ENCODE measurements around the gene CGB1. TPM values are rescaled to one million over a fixed set of nuclear protein-coding genes. Genes with fewer than 3 reads are reported as not detected.

The CGB1 gene
- total RNA-seq, 2 experiments from 2014 or later: not detected

DNA sequence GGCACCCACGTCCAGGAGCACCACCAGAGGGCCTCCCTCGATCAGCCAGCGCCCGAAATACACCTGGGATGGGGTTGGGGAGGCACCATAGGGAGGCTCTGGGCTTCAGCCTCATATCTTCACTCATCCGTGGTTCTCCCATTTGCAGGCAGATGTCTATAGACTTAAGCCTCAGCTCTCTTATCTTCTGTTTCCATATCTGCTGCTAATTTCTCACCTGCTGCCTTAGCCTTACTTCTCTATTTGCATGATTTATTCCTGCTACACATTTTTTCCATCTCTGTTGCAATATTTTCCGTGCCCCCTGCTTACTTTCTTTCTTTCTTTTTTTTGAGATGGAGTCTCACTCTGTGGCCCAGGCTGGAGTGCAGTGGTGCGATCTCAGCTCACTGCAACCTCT, 49.4 kb downstream of the CGB1 start:
- H3K36me3 Mint-ChIP-seq (ENCODE audit: low read depth): peaks cover 46% of the 10 kb centered on the region
- ATAC-seq: peak; percentile 44

DNA sequence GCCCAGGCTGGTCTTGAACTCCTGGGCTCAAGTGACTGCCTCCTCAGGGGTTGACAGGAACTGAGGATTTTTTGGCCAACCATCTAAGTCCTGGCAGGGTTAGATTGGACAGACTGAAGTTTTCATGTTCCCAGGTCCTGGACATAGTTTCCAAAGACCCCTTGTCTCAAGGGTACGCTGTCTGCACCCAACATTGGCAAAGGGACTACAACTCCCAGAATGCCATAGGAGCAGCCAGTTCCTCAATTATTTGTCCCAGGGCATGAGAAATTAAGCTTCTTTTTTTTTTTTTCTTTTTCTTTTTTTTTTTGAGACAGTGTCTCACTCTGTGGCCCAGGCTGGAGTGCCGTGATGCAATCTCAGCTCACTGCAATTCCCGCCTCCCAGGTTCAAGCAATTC, 50.5 kb downstream of the CGB1 start:
- DNase-seq (no peak), ATAC-seq (no peak)
- no peak overlapping the region for H3K27ac Mint-ChIP-seq
- H3K27me3 Mint-ChIP-seq: no peaks in the 10 kb centered on the region
- intact Hi-C loops (cut with micrococcal nuclease): no loop called here
- ChIA-PET POLR2A (interaction anchor here (1.0 to 1.3 kb wide), 3 partner anchors 10 to 108 kb away, joined by 3 read pairs; no protein-coding TSS in a partner anchor), CTCF (interaction anchor here (1.8 to 2.2 kb wide), 2 partner anchors 12 to 16 kb away, joined by 4 to 11 read pairs; no protein-coding TSS in a partner anchor)
- H3K9me3 Mint-ChIP-seq: no peaks in the 10 kb centered on the region
- peaks cover 51% of the 10 kb centered on the region for H3K36me3 Mint-ChIP-seq (ENCODE audit: low read depth)
- TF ChIP-seq, protein P1, sequence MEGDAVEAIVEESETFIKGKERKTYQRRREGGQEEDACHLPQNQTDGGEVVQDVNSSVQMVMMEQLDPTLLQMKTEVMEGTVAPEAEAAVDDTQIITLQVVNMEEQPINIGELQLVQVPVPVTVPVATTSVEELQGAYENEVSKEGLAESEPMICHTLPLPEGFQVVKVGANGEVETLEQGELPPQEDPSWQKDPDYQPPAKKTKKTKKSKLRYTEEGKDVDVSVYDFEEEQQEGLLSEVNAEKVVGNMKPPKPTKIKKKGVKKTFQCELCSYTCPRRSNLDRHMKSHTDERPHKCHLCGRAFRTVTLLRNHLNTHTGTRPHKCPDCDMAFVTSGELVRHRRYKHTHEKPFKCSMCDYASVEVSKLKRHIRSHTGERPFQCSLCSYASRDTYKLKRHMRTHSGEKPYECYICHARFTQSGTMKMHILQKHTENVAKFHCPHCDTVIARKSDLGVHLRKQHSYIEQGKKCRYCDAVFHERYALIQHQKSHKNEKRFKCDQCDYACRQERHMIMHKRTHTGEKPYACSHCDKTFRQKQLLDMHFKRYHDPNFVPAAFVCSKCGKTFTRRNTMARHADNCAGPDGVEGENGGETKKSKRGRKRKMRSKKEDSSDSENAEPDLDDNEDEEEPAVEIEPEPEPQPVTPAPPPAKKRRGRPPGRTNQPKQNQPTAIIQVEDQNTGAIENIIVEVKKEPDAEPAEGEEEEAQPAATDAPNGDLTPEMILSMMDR (IDR thresholded peaks at IDR 0.05): no peak
- no peak overlapping the region for H3K4me3 Mint-ChIP-seq
- H3K4me1 Mint-ChIP-seq (ENCODE audit: low read depth): peaks cover 23% of the 10 kb centered on the region

More for the DNA sequence above, 49.4 kb downstream of the CGB1 start:
- Mint-ChIP-seq H3K27me3 (no peaks in the 10 kb centered on the region), H3K9me3 (no peaks in the 10 kb centered on the region), H3K27ac (peak overlapping the region; percentile 70), H3K4me3 (no peak overlapping the region), H3K4me1 (ENCODE audit: low read depth) (peaks cover 29% of the 10 kb centered on the region)
- TF ChIP-seq, protein P1 (IDR thresholded peaks at IDR 0.05): no peak
- intact Hi-C loops (cut with micrococcal nuclease): no loop called here
- no peak for DNase-seq
- POLR2A ChIA-PET: interaction anchor here (1.0 to 1.3 kb wide), 2 partner anchors 8 to 21 kb away, joined by 3 read pairs; no protein-coding TSS in a partner anchor
- CTCF ChIA-PET: interaction anchor here (1.8 to 2.2 kb wide), 2 partner anchors 11 to 17 kb away, joined by 4 to 11 read pairs; no protein-coding TSS in a partner anchor

DNA sequence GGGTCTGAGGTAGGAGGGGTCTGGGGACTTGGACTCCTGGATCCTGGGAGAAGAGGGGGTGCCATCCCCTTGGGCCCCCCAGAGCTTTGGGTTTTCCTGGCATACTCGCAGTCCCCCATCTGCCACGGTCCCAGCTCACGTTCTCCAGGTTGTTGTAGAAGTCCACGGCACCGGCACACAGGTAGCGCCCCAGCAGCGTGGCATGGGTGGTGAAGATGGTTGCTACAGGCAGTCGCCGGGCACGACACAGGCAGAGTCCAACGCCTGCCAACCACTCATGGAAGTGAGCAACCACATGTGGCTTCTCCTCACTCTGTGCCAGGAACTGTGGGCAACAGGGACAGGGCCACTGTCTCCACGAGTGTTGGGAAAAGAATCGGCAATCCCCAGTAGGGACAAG, 51.0 kb downstream of the CGB1 start:
- Mint-ChIP-seq H3K4me1 (ENCODE audit: low read depth) (peaks cover 19% of the 10 kb centered on the region), H3K9me3 (no peaks in the 10 kb centered on the region), H3K4me3 (no peak overlapping the region), H3K27ac (no peak overlapping the region), H3K36me3 (ENCODE audit: low read depth) (peaks cover 47% of the 10 kb centered on the region), H3K27me3 (no peaks in the 10 kb centered on the region)
- ChIA-PET POLR2A (no interaction called here), CTCF (interaction anchor here (2.2 kb wide), 1 partner anchor 15 kb away, joined by 11 read pairs; no protein-coding TSS in a partner anchor)
- DNase-seq (no peak), ATAC-seq (no peak)
- TF ChIP-seq, protein P1 (IDR thresholded peaks at IDR 0.05): no peak
- intact Hi-C loops (cut with micrococcal nuclease): no loop called here

Small RNA genes lying within 50 kb of the gene (microRNA-seq; reads per million reads assigned to microRNA genes)
- not detected for gene MIR6798 (ENCODE audit: borderline microRNAs expressed, borderline replicate concordance)

Other genes with a start within 250 kb of the CGB1 start
- 10 to 100 TPM; 59.5 to 63.3 TPM for gene BCAT2, start 225.9 kb downstream of the CGB1 start, total RNA-seq
- gene HSD17B14, start 200.4 kb downstream of the CGB1 start, total RNA-seq: under 1 TPM; 0.47 to 0.56 TPM
- 1 to 10 TPM; 9.4 to 9.7 TPM for gene PLEKHA4, start 168.3 kb downstream of the CGB1 start, total RNA-seq
- 10 to 100 TPM; 77.8 to 81.2 TPM for gene PPP1R15A, start 164.5 kb downstream of the CGB1 start, total RNA-seq
- under 1 TPM; 0.68 to 0.85 TPM for gene TULP2, start 138.2 kb downstream of the CGB1 start, total RNA-seq
- 100 to 1,000 TPM; 102 to 114 TPM for gene NUCB1, start 136.6 kb downstream of the CGB1 start, total RNA-seq
- gene DHDH, start 103.2 kb downstream of the CGB1 start, total RNA-seq: 1 to 10 TPM; 1.4 to 2.8 TPM
- 100 to 1,000 TPM; 182 to 189 TPM for gene BAX, start 82.0 kb downstream of the CGB1 start, total RNA-seq
- gene FTL, start 71.6 kb downstream of the CGB1 start, total RNA-seq: 1,000 to 10,000 TPM; 1,296 to 1,324 TPM
- 10 to 100 TPM; 58.1 to 58.7 TPM for gene GYS1, start 43.6 kb downstream of the CGB1 start, total RNA-seq
- gene RUVBL2, start 43.0 kb downstream of the CGB1 start, total RNA-seq: 100 to 1,000 TPM; 175 to 176 TPM
- gene LHB, start 19.8 kb downstream of the CGB1 start, total RNA-seq: not detected
- gene CGB3, start 12.6 kb downstream of the CGB1 start, total RNA-seq: not detected
- gene CGB2, start 5.0 kb downstream of the CGB1 start, total RNA-seq: not detected
- not detected for gene CGB5, start 7.0 kb upstream of the CGB1 start, total RNA-seq
- not detected for gene CGB8, start 12.2 kb upstream of the CGB1 start, total RNA-seq
- not detected for gene CGB7, start 20.9 kb upstream of the CGB1 start, total RNA-seq
- gene NTF4, start 27.9 kb upstream of the CGB1 start, total RNA-seq: not detected
- not detected for gene KCNA7, start 35.8 kb upstream of the CGB1 start, total RNA-seq
- 100 to 1,000 TPM; 187 to 188 TPM for gene SNRNP70, start 48.6 kb upstream of the CGB1 start, total RNA-seq
- gene LIN7B, start 77.5 kb upstream of the CGB1 start, total RNA-seq: 1 to 10 TPM; 2.1 to 4.4 TPM
- 1 to 10 TPM; 1.5 to 2.0 TPM for gene C19orf73, start 82.2 kb upstream of the CGB1 start, total RNA-seq
- gene PPFIA3, start 82.6 kb upstream of the CGB1 start, total RNA-seq: 1 to 10 TPM; 3.9 to 5.1 TPM
- gene HRC, start 118.5 kb upstream of the CGB1 start, total RNA-seq: not detected
- under 1 TPM; 0.40 to 0.54 TPM for gene TRPM4, start 120.9 kb upstream of the CGB1 start, total RNA-seq